ENCODE measurements around the gene GRM2. TPM values are rescaled to one million over a fixed set of nuclear protein-coding genes. Genes with fewer than 3 reads are reported as not detected.
A peak's percentile ranks its signal among the peaks of the same experiment; 100 is the strongest.

The GRM2 gene
- total RNA-seq, 1 donor from 2014 or later = 0.19 TPM

DNA sequence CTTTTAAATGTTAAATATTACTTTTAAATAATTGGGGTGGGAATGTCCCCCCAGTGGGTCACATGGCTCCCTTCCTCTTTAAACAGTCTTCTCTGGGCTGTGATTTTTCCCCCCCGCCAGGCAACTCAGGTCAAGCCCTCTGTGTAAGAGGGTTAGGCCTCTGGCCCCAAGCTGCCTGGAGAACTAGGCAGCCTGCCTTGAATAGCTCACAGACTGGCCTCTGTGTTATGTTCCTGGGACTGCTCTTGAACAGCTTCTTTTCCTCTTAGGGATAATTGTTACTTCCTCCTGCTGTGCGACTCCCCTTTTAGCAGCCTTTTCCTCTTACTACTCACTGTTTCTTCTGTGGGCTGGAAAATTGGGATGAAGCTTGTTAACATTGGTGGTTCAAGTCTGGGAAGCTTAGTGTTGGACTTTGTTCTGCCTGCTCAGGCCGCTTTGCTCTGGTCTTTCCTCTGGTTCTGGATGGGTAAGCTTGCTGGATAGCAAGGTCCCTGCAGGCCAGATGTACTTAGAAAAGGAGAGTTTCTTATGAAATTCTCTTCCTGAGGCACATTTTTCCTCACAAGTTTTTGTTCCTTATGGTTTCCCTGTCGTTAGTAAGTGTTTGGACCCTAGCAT, 33.6 kb upstream of the GRM2 start:
- H3K36me3 Mint-ChIP-seq (ENCODE audit: insufficient read depth) = peaks cover 2% of the 10 kb centered on the region
- TF ChIP-seq CTCF (IDR thresholded peaks at IDR 0.05; ENCODE audit: unreplicated experiment) = no peak
- no peak overlapping the region for H3K27ac Mint-ChIP-seq
- H3K9me3 Mint-ChIP-seq (ENCODE audit: low read depth) = no peaks in the 10 kb centered on the region
- H3K4me1 Mint-ChIP-seq (ENCODE audit: low read depth) = peaks cover 12% of the 10 kb centered on the region
- no peaks in the 10 kb centered on the region for H3K27me3 Mint-ChIP-seq
- no peak for DNase-seq (ENCODE audit: low spot score, unreplicated experiment)
- peak overlapping the region; percentile 22 for H3K4me3 Mint-ChIP-seq (ENCODE audit: low read depth)

- no peak overlapping the region for H3K27ac Mint-ChIP-seq
- no peak overlapping the region for H3K4me3 Mint-ChIP-seq (ENCODE audit: low read depth)
- peaks cover 8% of the 10 kb centered on the region for H3K4me1 Mint-ChIP-seq (ENCODE audit: low read depth)
- peaks cover 2% of the 10 kb centered on the region for H3K36me3 Mint-ChIP-seq (ENCODE audit: insufficient read depth)
- H3K27me3 Mint-ChIP-seq = no peaks in the 10 kb centered on the region
- DNase-seq (ENCODE audit: low spot score, unreplicated experiment) = no peak
- no peak for TF ChIP-seq CTCF (IDR thresholded peaks at IDR 0.05; ENCODE audit: unreplicated experiment)
- H3K9me3 Mint-ChIP-seq (ENCODE audit: low read depth) = no peaks in the 10 kb centered on the region
Measured at GRCh38 chr3:51673802-51674654, 32.8 kb upstream of the GRM2 start.

DNA sequence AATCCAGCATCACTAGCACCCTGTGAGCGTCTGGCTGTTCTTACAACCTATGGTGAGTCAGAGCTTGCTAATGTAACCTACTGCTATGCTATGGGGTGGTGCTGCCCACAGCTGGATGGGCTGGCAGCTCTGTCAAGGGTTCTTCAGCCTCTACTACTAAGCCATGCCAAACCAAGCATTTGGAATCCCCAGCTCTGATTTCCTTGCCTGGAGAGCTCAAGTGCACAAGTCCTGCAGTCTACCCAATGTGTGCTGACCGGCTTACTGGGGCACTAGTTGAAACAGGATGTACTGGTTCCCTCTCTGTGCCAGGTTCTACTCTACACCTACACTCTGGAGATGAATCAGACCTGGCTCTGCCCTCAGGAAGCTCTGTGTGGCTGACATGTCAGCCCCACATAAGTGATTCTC, 31.7 kb upstream of the GRM2 start:
- H3K4me3 Mint-ChIP-seq (ENCODE audit: low read depth) = no peak overlapping the region
- H3K9me3 Mint-ChIP-seq (ENCODE audit: low read depth) = no peaks in the 10 kb centered on the region
- H3K36me3 Mint-ChIP-seq (ENCODE audit: insufficient read depth) = peaks cover 2% of the 10 kb centered on the region
- TF ChIP-seq CTCF (IDR thresholded peaks at IDR 0.05; ENCODE audit: unreplicated experiment) = no peak
- no peak overlapping the region for H3K27ac Mint-ChIP-seq
- no peaks in the 10 kb centered on the region for H3K27me3 Mint-ChIP-seq
- H3K4me1 Mint-ChIP-seq (ENCODE audit: low read depth) = peaks cover 6% of the 10 kb centered on the region
- DNase-seq (ENCODE audit: low spot score, unreplicated experiment) = no peak

DNA sequence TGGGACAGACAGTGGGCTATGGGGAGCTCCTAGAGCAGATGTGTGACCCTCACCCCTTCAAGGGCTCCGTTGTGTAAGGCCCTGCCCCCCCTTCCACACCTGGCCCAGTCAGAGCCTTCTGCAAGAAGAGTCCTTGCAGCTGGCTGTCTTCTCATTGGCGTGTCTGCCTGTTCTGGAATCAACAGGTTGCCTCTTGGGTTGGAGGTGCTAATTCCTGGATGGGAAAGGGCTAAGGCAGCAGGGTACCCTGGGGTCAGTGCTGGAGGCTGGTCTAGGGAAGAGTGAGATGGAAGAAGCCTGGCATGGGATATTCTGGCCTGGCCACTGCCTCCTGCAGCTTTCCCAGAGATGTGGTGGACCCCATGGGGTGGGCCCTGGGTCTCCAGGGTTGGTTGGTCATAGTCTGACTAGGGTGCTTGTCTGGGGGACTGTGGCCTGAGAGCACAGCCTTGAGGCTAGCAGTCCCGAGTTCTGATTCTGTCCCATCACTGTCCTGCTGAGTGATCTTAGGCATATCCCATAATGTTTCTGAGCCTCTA, 30.7 kb upstream of the GRM2 start:
- H3K27me3 Mint-ChIP-seq = no peaks in the 10 kb centered on the region
- peaks cover 6% of the 10 kb centered on the region for H3K4me1 Mint-ChIP-seq (ENCODE audit: low read depth)
- no peak overlapping the region for H3K27ac Mint-ChIP-seq
- no peaks in the 10 kb centered on the region for H3K9me3 Mint-ChIP-seq (ENCODE audit: low read depth)
- TF ChIP-seq CTCF (IDR thresholded peaks at IDR 0.05; ENCODE audit: unreplicated experiment) = no peak
- DNase-seq (ENCODE audit: low spot score, unreplicated experiment) = no peak
- H3K36me3 Mint-ChIP-seq (ENCODE audit: insufficient read depth) = peaks cover 2% of the 10 kb centered on the region
- no peak overlapping the region for H3K4me3 Mint-ChIP-seq (ENCODE audit: low read depth)

- Mint-ChIP-seq H3K9me3 (ENCODE audit: low read depth) (no peaks in the 10 kb centered on the region), H3K27ac (no peak overlapping the region), H3K4me1 (ENCODE audit: low read depth) (peaks cover under 1% of the 10 kb centered on the region), H3K36me3 (ENCODE audit: insufficient read depth) (peaks cover 2% of the 10 kb centered on the region), H3K27me3 (no peaks in the 10 kb centered on the region), H3K4me3 (ENCODE audit: low read depth) (no peak overlapping the region)
- no peak for DNase-seq (ENCODE audit: low spot score, unreplicated experiment)
- TF ChIP-seq CTCF (IDR thresholded peaks at IDR 0.05; ENCODE audit: unreplicated experiment) = no peak
Measured at GRCh38 chr3:51677358-51677757, 29.5 kb upstream of the GRM2 start.

Measured in progenitor cell of endocrine pancreas (in vitro differentiated cells).